K562 (cell line): ENCODE results near the gene VILL. TPM values are rescaled to one million over a fixed set of nuclear protein-coding genes. Genes with fewer than 3 reads are reported as not detected.

Experiments
- CBX3 ChIP-seq, 2 experiments: IDR thresholded peaks; 1 replicate in 1 of 2; 2 replicates in 1 of 2; pipeline ENCODE4 v1.6.1; 2012; ENCODE audit warnings: inconsistent platforms in 2 of 2, low read length in 2 of 2, borderline replicate concordance in 1 of 2, control low read depth in 1 of 2
- CREM ChIP-seq: IDR thresholded peaks from 2 replicates; pipeline ENCODE4 v1.6.1; 2014; ENCODE audit warnings: antibody characterized with exemption, low read depth
- MAFK ChIP-seq: IDR thresholded peaks from 2 replicates; pipeline ENCODE4 v1.6.1; 2011; ENCODE audit warnings: low read length, improper control_type of control experiment
- PTRF ChIP-seq: fragments of 450-650 bp; IDR thresholded peaks from 2 replicates; pipeline ENCODE4 v1.6.1; 2016; ENCODE audit warnings: mild to moderate bottlenecking, missing genetic modification characterization, missing compliant biosample characterization
- SMAD1 ChIP-seq: fragments of 150-350 bp; IDR thresholded peaks from 2 replicates; pipeline ENCODE4 v1.6.1; 2014; ENCODE audit warnings: low read length, low read depth; ENCODE audit not compliant: partially characterized antibody
- SMARCA4 ChIP-seq: fragments of 450-650 bp; IDR thresholded peaks from 2 replicates; pipeline ENCODE4 v1.6.1; 2016
- TBL1XR1 ChIP-seq, 2 experiments: IDR thresholded peaks; 2 replicates each; pipeline ENCODE4 v1.6.1; 2012; ENCODE audit warnings: improper control_type of control experiment in 2 of 2, low read length in 2 of 2, mild to moderate bottlenecking in 1 of 2
- ZBED1 ChIP-seq: IDR thresholded peaks from 2 replicates; pipeline ENCODE4 v1.6.1; 2014
- ZNF354B ChIP-seq: fragments of 250-450 bp; sonication (Bioruptor Pico); IDR thresholded peaks from 2 replicates; pipeline ENCODE4 v1.4.0; 2020
- ZNF79 ChIP-seq: fragments of 250-450 bp; sonication (Bioruptor Pico); IDR thresholded peaks from 2 replicates; pipeline ENCODE4 v1.4.0; 2020; ENCODE audit warnings: low read depth, mild to moderate bottlenecking, moderate library complexity
- polyA plus RNA-seq, 8 experiments: library from polyadenylated mRNA; depleted of rRNA in 4 of 8; stranded (reverse) in 5 of 8; unstranded in 3 of 8; fragments of >200 nt; fragmentation: Nextera tagmentation in 2 of 8; fragmentation: Illumina TruSeq in 1 of 8; extraction: Ambion mirVana in 2 of 8; extraction: Trizol in 1 of 8; gene quantifications; 2 replicates each; pipeline versions ENCODE4 v1.2.1 to v1.2.3, GENCODE V29; 2011 to 2014; ENCODE audit warnings: inconsistent platforms in 1 of 8, missing spikeins in 1 of 8
- total RNA-seq, 7 experiments: library from RNA; depleted of rRNA in 6 of 7; stranded (reverse); fragments of >200 nt in 6 of 7; fragmentation: Illumina TruSeq in 2 of 7; extraction: Trizol in 2 of 7; gene quantifications; 2 replicates each; pipeline versions ENCODE4 v1.2.1 to v1.2.3, GENCODE V29; 2011 to 2021; ENCODE audit warnings: low replicate concordance in 1 of 7
- TF ChIP-seq, protein P1 (sequence below): fragments of 250-450 bp; sonication (Bioruptor Pico); IDR thresholded peaks from 2 replicates; pipeline ENCODE4 v1.4.0; 2020; ENCODE audit warnings: mild to moderate bottlenecking, moderate library complexity
- TF ChIP-seq, protein P2 (sequence below), 2 experiments: IDR thresholded peaks in 1 of 2; conservative IDR thresholded peaks in 1 of 2; 2 replicates each; pipeline ENCODE4 v1.6.1; 2016; ENCODE audit warnings: low read depth in 2 of 2, mild to moderate bottlenecking in 1 of 2, missing compliant biosample characterization in 1 of 2, missing genetic modification characterization in 1 of 2, moderate library complexity in 1 of 2
- TF ChIP-seq, protein P3 (sequence below): fragments of 250-450 bp; sonication (Bioruptor Pico); IDR thresholded peaks from 2 replicates; pipeline ENCODE4 v1.8.0; 2021; ENCODE audit warnings: moderate library complexity, mild to moderate bottlenecking, inconsistent platforms
- TF ChIP-seq, protein P4 (sequence below): sonication (generic); formaldehyde crosslinking; IDR thresholded peaks from 2 replicates; pipeline ENCODE4 v1.8.1; 2023; ENCODE audit warnings: mild to moderate bottlenecking, missing genetic modification reagents
- TF ChIP-seq, protein P5 (sequence below): fragments of 450-650 bp; IDR thresholded peaks from 2 replicates; pipeline ENCODE4 v1.6.1; 2016
- TF ChIP-seq, protein P6 (sequence below): fragments of 250-450 bp; sonication (Bioruptor Pico); IDR thresholded peaks from 2 replicates; pipeline ENCODE4 v1.8.0; 2021; ENCODE audit warnings: mild to moderate bottlenecking, moderate library complexity

VILL gene
- total and polyA plus RNA-seq, 9 of the 15 experiments (the other 6 are each of a cell fraction or from before 2014, with no cell fraction given): 0.11 to 16.0 (median 8.8) TPM

DNA sequence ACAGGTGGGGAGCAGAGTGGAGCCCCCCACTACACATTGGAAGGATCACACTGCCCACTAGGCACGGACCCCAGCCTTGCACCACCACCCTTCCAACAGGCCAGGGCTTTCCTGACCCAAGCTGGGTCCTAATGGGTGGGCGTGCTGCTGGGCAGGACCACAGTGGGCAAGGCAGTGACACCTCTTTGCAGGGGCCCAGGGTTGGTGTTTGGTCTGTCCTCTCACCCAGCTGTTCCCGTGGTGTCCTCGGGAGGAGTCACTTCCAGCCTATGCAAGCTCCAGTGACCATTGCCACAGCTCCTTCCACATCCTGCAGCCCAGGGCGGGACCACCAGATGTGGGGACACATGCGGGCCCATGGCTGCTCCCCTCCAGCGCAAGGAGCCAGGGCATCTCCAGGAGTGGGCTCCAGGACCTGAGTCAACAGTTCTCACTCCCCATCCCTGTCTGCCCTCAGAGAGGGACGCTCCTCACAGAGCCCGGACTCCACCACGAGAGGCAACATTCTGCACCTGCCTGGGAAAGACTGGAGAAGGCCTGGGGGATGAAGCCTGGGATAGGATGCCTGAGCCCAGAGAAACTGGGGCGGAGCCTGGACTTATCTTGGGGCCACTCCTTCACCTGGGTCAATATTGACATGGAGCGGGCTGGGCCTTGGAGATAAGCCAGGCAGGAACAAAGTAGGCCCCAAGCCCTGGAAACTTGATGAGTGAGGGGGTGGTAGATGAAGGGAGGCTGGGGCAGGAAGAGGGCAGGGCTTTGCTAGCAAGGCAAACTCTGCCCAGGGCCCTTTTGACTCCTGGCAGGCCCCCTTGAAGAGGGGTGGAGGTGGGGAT lies 3.9 kb upstream of the VILL start (continued):
- TF ChIP-seq, protein P1, sequence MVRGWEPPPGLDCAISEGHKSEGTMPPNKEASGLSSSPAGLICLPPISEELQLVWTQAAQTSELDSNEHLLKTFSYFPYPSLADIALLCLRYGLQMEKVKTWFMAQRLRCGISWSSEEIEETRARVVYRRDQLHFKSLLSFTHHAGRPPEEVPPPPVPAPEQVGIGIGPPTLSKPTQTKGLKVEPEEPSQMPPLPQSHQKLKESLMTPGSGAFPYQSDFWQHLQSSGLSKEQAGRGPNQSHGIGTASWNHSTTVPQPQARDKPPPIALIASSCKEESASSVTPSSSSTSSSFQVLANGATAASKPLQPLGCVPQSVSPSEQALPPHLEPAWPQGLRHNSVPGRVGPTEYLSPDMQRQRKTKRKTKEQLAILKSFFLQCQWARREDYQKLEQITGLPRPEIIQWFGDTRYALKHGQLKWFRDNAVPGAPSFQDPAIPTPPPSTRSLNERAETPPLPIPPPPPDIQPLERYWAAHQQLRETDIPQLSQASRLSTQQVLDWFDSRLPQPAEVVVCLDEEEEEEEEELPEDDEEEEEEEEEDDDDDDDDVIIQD (CRISPR knock-in tag): no peak
- peak; percentile 100 for TF ChIP-seq SMARCA4
- TF ChIP-seq, protein P2, sequence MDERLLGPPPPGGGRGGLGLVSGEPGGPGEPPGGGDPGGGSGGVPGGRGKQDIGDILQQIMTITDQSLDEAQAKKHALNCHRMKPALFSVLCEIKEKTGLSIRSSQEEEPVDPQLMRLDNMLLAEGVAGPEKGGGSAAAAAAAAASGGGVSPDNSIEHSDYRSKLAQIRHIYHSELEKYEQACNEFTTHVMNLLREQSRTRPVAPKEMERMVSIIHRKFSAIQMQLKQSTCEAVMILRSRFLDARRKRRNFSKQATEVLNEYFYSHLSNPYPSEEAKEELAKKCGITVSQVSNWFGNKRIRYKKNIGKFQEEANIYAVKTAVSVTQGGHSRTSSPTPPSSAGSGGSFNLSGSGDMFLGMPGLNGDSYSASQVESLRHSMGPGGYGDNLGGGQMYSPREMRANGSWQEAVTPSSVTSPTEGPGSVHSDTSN (CRISPR knock-in tag; IDR thresholded peaks at IDR 0.05; ENCODE audit: low read depth): no peak
- TF ChIP-seq, protein P2 (tag; conservative IDR thresholded peaks at IDR 0.05; ENCODE audit: low read depth): peak; percentile 75
- TF ChIP-seq PTRF: no peak
- TF ChIP-seq, protein P3, sequence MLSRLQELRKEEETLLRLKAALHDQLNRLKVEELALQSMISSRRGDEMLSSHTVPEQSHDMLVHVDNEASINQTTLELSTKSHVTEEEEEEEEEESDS: no peak
- peak; percentile 97 for TF ChIP-seq SMAD1
- TF ChIP-seq, protein P4, sequence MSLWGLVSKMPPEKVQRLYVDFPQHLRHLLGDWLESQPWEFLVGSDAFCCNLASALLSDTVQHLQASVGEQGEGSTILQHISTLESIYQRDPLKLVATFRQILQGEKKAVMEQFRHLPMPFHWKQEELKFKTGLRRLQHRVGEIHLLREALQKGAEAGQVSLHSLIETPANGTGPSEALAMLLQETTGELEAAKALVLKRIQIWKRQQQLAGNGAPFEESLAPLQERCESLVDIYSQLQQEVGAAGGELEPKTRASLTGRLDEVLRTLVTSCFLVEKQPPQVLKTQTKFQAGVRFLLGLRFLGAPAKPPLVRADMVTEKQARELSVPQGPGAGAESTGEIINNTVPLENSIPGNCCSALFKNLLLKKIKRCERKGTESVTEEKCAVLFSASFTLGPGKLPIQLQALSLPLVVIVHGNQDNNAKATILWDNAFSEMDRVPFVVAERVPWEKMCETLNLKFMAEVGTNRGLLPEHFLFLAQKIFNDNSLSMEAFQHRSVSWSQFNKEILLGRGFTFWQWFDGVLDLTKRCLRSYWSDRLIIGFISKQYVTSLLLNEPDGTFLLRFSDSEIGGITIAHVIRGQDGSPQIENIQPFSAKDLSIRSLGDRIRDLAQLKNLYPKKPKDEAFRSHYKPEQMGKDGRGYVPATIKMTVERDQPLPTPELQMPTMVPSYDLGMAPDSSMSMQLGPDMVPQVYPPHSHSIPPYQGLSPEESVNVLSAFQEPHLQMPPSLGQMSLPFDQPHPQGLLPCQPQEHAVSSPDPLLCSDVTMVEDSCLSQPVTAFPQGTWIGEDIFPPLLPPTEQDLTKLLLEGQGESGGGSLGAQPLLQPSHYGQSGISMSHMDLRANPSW: peak; percentile 94; the same call in 1 of the 2 replicates
- TF ChIP-seq TBL1XR1 (IDR thresholded peaks at IDR 0.05; ENCODE audit: low read length in 2 of 2): peak; percentile 87 to 96
- TF ChIP-seq CBX3 (IDR thresholded peaks at IDR 0.05; ENCODE audit: borderline replicate concordance in 1 of 2, low read length in 2 of 2): peak in 1 of 2 experiments; percentile 76; a peak in 1 of 3 replicates
- peak; percentile 65 for TF ChIP-seq MAFK
- TF ChIP-seq, protein P5, sequence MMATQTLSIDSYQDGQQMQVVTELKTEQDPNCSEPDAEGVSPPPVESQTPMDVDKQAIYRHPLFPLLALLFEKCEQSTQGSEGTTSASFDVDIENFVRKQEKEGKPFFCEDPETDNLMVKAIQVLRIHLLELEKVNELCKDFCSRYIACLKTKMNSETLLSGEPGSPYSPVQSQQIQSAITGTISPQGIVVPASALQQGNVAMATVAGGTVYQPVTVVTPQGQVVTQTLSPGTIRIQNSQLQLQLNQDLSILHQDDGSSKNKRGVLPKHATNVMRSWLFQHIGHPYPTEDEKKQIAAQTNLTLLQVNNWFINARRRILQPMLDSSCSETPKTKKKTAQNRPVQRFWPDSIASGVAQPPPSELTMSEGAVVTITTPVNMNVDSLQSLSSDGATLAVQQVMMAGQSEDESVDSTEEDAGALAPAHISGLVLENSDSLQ: peak; percentile 72
- TF ChIP-seq ZNF354B (CRISPR knock-in tag): no peak
- TF ChIP-seq, protein P6, sequence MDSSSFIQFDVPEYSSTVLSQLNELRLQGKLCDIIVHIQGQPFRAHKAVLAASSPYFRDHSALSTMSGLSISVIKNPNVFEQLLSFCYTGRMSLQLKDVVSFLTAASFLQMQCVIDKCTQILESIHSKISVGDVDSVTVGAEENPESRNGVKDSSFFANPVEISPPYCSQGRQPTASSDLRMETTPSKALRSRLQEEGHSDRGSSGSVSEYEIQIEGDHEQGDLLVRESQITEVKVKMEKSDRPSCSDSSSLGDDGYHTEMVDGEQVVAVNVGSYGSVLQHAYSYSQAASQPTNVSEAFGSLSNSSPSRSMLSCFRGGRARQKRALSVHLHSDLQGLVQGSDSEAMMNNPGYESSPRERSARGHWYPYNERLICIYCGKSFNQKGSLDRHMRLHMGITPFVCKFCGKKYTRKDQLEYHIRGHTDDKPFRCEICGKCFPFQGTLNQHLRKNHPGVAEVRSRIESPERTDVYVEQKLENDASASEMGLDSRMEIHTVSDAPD (CRISPR knock-in tag): no peak
- no peak for TF ChIP-seq ZNF79 (CRISPR knock-in tag)
- peak; percentile 81 for TF ChIP-seq CREM
- peak; percentile 95 for TF ChIP-seq ZBED1
